K562 treated with DMSO at 1 percent for 48 hours (cell line): Measurements from ENCODE around the gene UQCRFS1. TPM values are rescaled to one million over a fixed set of nuclear protein-coding genes. Genes with fewer than 3 reads are reported as not detected.

Experiments
- total RNA-seq: library from RNA; unstranded; fragments of 300-600 nt; gene quantifications from 2 replicates; pipeline ENCODE4 v1.2.3, GENCODE V29; 2022; ENCODE audit warnings: low replicate concordance; ENCODE audit errors: extremely low read depth

Gene UQCRFS1
- total RNA-seq: not detected in 2 replicates

GRCh38 chr19:29212648-29213573 is at the start of gene UQCRFS1:
Gene UQCRFS1, minus strand, starts transcription at chr19:29213151. Its CDS starts 33 bp downstream, at chr19:29213118.

